DND-41 (cell line): Measurements from ENCODE around the gene HAUS8.

Experiments
- ATAC-seq: fragments of 200-7000 bp; cut with Tn5 transposase; 3 replicates; pipeline ENCODE4 v1.9.1; 2021; ENCODE audit warnings: low read depth; ENCODE audit not compliant: insufficient read depth
- DNase-seq: peaks from one replicate; pipeline ENCODE4 v3.0.0-alpha.2; 2020
- H2AFZ ChIP-seq: 2 replicates; pipeline ENCODE4 v1.6.0; 2012; ENCODE audit warnings: low read depth, low read length
- H3K27ac ChIP-seq: 2 replicates; pipeline ENCODE4 v1.5.1; 2012; ENCODE audit warnings: low read length, inconsistent platforms
- H3K27me3 ChIP-seq: fragments of 200-600 bp; sonication (generic); 2 replicates; pipeline ENCODE4 v1.6.0; 2012; ENCODE audit warnings: low read length, mild to moderate bottlenecking, inconsistent platforms; ENCODE audit not compliant: insufficient read depth, poor library complexity
- H3K36me3 ChIP-seq: 2 replicates; pipeline ENCODE4 v1.5.1; 2012; ENCODE audit warnings: low read length, inconsistent platforms; ENCODE audit not compliant: insufficient read depth
- H3K4me1 ChIP-seq: 2 replicates; pipeline ENCODE4 v1.5.1; 2012; ENCODE audit warnings: mild to moderate bottlenecking, low read length; ENCODE audit not compliant: insufficient read depth
- H3K4me2 ChIP-seq: 2 replicates; pipeline ENCODE4 v1.6.0; 2012; ENCODE audit warnings: mild to moderate bottlenecking, moderate library complexity, low read length, inconsistent platforms; ENCODE audit not compliant: insufficient read depth
- H3K4me3 ChIP-seq, 2 experiments: fragments of 200-600 bp in 1 of 2; shearing (Covaris generic) in 1 of 2; 2 replicates each; pipeline ENCODE4 v1.5.1; 2012 to 2016; ENCODE audit warnings: inconsistent platforms in 2 of 2, low read length in 2 of 2, mild to moderate bottlenecking in 2 of 2, low read depth in 1 of 2, moderate library complexity in 1 of 2
- H3K79me2 ChIP-seq: 2 replicates; pipeline ENCODE4 v1.6.0; 2012; ENCODE audit warnings: low read length, inconsistent platforms; ENCODE audit not compliant: insufficient read depth
- H3K9ac ChIP-seq: 2 replicates; pipeline ENCODE4 v1.6.0; 2012; ENCODE audit warnings: low read depth, mild to moderate bottlenecking, inconsistent platforms, low read length, moderate library complexity
- H3K9me3 ChIP-seq: 2 replicates; pipeline ENCODE4 v1.5.1; 2012; ENCODE audit warnings: low read length, moderate library complexity, mild to moderate bottlenecking, inconsistent platforms; ENCODE audit not compliant: insufficient read depth, severe bottlenecking
- H4K20me1 ChIP-seq: 2 replicates; pipeline ENCODE4 v1.6.0; 2012; ENCODE audit warnings: low read length; ENCODE audit not compliant: insufficient read depth
- EZH2 ChIP-seq: IDR thresholded peaks from 3 replicates; pipeline ENCODE4 v1.6.1; 2012; ENCODE audit warnings: borderline replicate concordance, low read depth, mild to moderate bottlenecking, moderate library complexity, low read length, inconsistent platforms; ENCODE audit not compliant: severe bottlenecking
- TF ChIP-seq, protein P1 (sequence below): IDR thresholded peaks from 2 replicates; pipeline ENCODE4 v1.5.1; 2012; ENCODE audit warnings: borderline replicate concordance, low read length, moderate library complexity, mild to moderate bottlenecking; ENCODE audit not compliant: poor library complexity, severe bottlenecking; ENCODE audit errors: extremely low read depth

The HAUS8 gene

DNA sequence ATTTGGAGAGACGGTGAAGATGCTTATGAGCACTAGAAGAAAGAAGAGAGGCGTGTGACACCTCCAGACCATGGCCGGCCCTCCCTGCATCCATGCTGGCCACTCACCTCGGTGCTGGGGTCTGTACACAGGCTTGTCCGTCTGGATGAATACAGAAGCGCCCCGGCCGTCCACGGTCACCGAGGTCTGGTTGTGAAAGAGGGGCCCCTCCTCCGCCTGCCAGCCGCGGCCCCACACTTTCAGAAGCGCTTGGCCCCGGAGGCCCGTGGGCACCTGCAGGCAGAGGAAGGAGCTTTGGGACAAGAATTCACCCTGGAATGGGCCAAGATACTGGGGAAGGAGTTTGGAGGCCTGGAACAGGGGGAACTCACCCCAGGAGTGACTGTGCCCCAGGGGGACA, 63.8 kb downstream of the HAUS8 start:
- H3K4me3 ChIP-seq: no peak overlapping the region
- H3K4me1 ChIP-seq: no peaks in the 10 kb centered on the region
- H4K20me1 ChIP-seq: no peaks in the 10 kb centered on the region
- no peak for DNase-seq
- H3K9me3 ChIP-seq: no peaks in the 10 kb centered on the region
- TF ChIP-seq EZH2: no peak
- TF ChIP-seq, protein P1, sequence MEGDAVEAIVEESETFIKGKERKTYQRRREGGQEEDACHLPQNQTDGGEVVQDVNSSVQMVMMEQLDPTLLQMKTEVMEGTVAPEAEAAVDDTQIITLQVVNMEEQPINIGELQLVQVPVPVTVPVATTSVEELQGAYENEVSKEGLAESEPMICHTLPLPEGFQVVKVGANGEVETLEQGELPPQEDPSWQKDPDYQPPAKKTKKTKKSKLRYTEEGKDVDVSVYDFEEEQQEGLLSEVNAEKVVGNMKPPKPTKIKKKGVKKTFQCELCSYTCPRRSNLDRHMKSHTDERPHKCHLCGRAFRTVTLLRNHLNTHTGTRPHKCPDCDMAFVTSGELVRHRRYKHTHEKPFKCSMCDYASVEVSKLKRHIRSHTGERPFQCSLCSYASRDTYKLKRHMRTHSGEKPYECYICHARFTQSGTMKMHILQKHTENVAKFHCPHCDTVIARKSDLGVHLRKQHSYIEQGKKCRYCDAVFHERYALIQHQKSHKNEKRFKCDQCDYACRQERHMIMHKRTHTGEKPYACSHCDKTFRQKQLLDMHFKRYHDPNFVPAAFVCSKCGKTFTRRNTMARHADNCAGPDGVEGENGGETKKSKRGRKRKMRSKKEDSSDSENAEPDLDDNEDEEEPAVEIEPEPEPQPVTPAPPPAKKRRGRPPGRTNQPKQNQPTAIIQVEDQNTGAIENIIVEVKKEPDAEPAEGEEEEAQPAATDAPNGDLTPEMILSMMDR: no peak
- no peak overlapping the region for H3K27ac ChIP-seq
- H3K36me3 ChIP-seq: no peaks in the 10 kb centered on the region
- no peak overlapping the region for H2AFZ ChIP-seq
- H3K79me2 ChIP-seq: no peaks in the 10 kb centered on the region
- ATAC-seq: no peak
- no peak overlapping the region for H3K9ac ChIP-seq
- no peak overlapping the region for H3K4me2 ChIP-seq
- peaks cover 2% of the 10 kb centered on the region for H3K27me3 ChIP-seq

DNA sequence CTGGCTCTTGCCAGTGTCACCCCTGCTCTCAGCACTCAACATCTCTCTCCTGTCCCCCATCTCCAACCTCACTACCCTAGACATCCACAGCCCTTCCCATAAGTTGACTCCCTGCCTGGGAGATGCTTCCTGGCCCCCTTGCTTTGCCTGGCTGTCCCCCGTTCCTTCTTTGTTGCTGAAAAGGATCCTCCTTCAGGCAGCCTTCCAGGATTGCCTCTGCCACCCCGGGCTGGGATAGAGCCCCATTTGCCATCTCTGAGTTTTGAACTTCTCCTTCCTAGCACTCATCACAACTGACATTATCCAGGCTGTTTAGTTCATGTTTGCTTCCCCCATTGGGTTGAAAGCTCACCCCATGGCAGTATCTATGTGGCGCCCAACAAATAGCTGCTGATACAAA, 68.7 kb downstream of the HAUS8 start:
- Histone ChIP-seq H3K27ac (no peak overlapping the region), H3K79me2 (no peaks in the 10 kb centered on the region), H3K9ac (no peak overlapping the region), H4K20me1 (no peaks in the 10 kb centered on the region), H3K36me3 (no peaks in the 10 kb centered on the region), H3K4me2 (no peak overlapping the region), H3K4me1 (peaks cover 10% of the 10 kb centered on the region), H3K9me3 (no peaks in the 10 kb centered on the region), H2AFZ (no peak overlapping the region), H3K27me3 (no peaks in the 10 kb centered on the region), H3K4me3 (no peak overlapping the region)
- ATAC-seq (no peak), DNase-seq (no peak)
- TF ChIP-seq, protein P1: no peak
- TF ChIP-seq EZH2: no peak

GRCh38 chr19:17005000-17005399, 70.3 kb downstream of the HAUS8 start:
- TF ChIP-seq, protein P1: peak; percentile 29
- no peak for TF ChIP-seq EZH2
- Histone ChIP-seq H4K20me1 (no peaks in the 10 kb centered on the region), H3K79me2 (no peaks in the 10 kb centered on the region), H3K4me3 (no peak overlapping the region), H3K36me3 (no peaks in the 10 kb centered on the region), H3K4me2 (no peak overlapping the region), H2AFZ (no peak overlapping the region), H3K4me1 (peaks cover 13% of the 10 kb centered on the region), H3K9ac (no peak overlapping the region), H3K9me3 (no peaks in the 10 kb centered on the region), H3K27ac (no peak overlapping the region), H3K27me3 (no peaks in the 10 kb centered on the region)
- ATAC-seq (no peak), DNase-seq (no peak)

- no peak for TF ChIP-seq EZH2
- TF ChIP-seq, protein P1: no peak
- peaks cover 13% of the 10 kb centered on the region for H3K4me1 ChIP-seq
- no peaks in the 10 kb centered on the region for H3K36me3 ChIP-seq
- H3K27ac ChIP-seq: no peak overlapping the region
- no peak overlapping the region for H2AFZ ChIP-seq
- DNase-seq (no peak), ATAC-seq (no peak)
- no peaks in the 10 kb centered on the region for H4K20me1 ChIP-seq
- no peak overlapping the region for H3K4me2 ChIP-seq
- no peaks in the 10 kb centered on the region for H3K9me3 ChIP-seq
- no peaks in the 10 kb centered on the region for H3K27me3 ChIP-seq
- H3K4me3 ChIP-seq: no peak overlapping the region
- no peaks in the 10 kb centered on the region for H3K79me2 ChIP-seq
- H3K9ac ChIP-seq: no peak overlapping the region
These were observed 70.9 kb downstream of the HAUS8 start for GRCh38 chr19:17004386-17004785.
